ENCODE results near the gene SHD.

The SHD gene

GRCh38 chr19:4256563-4256962, 22.5 kb upstream of the SHD start:
- peak in 1 of 2 experiments; percentile 20 for DNase-seq (ENCODE audit: low read depth in 1 of 2, low spot score in 1 of 2)
- Histone ChIP-seq H3K4me3 (replicated peaks; ENCODE audit: insufficient read depth, low read length) (no peak overlapping the region), H3K27me3 (ENCODE audit: insufficient read depth, poor library complexity, severe bottlenecking) (no peaks in the 10 kb centered on the region), H3K27ac (replicated peaks) (no peak overlapping the region)
- TF ChIP-seq POLR2AphosphoS5 (IDR thresholded peaks at IDR 0.05; ENCODE audit: low read depth), result no peak
- no peak for TF ChIP-seq GABPA (IDR thresholded peaks at IDR 0.05; ENCODE audit: low read depth)
- TF ChIP-seq, protein P1, sequence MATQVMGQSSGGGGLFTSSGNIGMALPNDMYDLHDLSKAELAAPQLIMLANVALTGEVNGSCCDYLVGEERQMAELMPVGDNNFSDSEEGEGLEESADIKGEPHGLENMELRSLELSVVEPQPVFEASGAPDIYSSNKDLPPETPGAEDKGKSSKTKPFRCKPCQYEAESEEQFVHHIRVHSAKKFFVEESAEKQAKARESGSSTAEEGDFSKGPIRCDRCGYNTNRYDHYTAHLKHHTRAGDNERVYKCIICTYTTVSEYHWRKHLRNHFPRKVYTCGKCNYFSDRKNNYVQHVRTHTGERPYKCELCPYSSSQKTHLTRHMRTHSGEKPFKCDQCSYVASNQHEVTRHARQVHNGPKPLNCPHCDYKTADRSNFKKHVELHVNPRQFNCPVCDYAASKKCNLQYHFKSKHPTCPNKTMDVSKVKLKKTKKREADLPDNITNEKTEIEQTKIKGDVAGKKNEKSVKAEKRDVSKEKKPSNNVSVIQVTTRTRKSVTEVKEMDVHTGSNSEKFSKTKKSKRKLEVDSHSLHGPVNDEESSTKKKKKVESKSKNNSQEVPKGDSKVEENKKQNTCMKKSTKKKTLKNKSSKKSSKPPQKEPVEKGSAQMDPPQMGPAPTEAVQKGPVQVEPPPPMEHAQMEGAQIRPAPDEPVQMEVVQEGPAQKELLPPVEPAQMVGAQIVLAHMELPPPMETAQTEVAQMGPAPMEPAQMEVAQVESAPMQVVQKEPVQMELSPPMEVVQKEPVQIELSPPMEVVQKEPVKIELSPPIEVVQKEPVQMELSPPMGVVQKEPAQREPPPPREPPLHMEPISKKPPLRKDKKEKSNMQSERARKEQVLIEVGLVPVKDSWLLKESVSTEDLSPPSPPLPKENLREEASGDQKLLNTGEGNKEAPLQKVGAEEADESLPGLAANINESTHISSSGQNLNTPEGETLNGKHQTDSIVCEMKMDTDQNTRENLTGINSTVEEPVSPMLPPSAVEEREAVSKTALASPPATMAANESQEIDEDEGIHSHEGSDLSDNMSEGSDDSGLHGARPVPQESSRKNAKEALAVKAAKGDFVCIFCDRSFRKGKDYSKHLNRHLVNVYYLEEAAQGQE (IDR thresholded peaks at IDR 0.05; ENCODE audit: insufficient replicate concordance, low read depth), result no peak
- TF ChIP-seq, protein P2, sequence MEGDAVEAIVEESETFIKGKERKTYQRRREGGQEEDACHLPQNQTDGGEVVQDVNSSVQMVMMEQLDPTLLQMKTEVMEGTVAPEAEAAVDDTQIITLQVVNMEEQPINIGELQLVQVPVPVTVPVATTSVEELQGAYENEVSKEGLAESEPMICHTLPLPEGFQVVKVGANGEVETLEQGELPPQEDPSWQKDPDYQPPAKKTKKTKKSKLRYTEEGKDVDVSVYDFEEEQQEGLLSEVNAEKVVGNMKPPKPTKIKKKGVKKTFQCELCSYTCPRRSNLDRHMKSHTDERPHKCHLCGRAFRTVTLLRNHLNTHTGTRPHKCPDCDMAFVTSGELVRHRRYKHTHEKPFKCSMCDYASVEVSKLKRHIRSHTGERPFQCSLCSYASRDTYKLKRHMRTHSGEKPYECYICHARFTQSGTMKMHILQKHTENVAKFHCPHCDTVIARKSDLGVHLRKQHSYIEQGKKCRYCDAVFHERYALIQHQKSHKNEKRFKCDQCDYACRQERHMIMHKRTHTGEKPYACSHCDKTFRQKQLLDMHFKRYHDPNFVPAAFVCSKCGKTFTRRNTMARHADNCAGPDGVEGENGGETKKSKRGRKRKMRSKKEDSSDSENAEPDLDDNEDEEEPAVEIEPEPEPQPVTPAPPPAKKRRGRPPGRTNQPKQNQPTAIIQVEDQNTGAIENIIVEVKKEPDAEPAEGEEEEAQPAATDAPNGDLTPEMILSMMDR (IDR thresholded peaks at IDR 0.05; ENCODE audit: insufficient read depth, low read length), result peak; percentile 14
- no peak for TF ChIP-seq SPI1 (IDR thresholded peaks at IDR 0.05; ENCODE audit: borderline replicate concordance, low read depth)

DNA sequence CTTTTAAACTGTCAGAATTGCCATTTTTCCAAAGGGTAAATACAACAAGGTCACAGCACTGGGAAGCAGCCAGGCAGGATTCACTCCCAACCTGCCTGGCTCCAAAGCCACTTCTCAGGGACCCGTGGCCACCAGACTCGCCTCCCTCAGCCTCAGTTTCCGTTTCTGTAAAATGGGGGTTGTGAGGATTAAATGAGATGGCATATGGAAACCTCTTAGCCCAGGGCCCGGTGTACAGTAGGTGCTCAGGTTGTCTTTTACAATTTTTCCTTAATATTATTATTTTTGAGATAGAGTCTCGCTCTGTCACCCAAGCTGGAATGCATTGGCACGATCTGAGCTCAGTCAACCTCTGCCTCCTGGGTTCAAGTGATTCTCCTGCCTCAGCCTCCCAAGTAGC, 22.0 kb upstream of the SHD start:
- DNase-seq (ENCODE audit: low read depth in 1 of 2, low spot score in 1 of 2), result no peak
- Histone ChIP-seq H3K4me3 (replicated peaks; ENCODE audit: insufficient read depth, low read length) (no peak overlapping the region), H3K27me3 (ENCODE audit: insufficient read depth, poor library complexity, severe bottlenecking) (no peaks in the 10 kb centered on the region), H3K27ac (replicated peaks) (no peak overlapping the region)
- TF ChIP-seq POLR2AphosphoS5 (IDR thresholded peaks at IDR 0.05; ENCODE audit: low read depth) (no peak), SPI1 (IDR thresholded peaks at IDR 0.05; ENCODE audit: borderline replicate concordance, low read depth) (no peak), GABPA (IDR thresholded peaks at IDR 0.05; ENCODE audit: low read depth) (no peak)
- TF ChIP-seq, protein P1 (IDR thresholded peaks at IDR 0.05; ENCODE audit: insufficient replicate concordance, low read depth), result no peak
- TF ChIP-seq, protein P2 (IDR thresholded peaks at IDR 0.05; ENCODE audit: insufficient read depth, low read length), result no peak

DNA sequence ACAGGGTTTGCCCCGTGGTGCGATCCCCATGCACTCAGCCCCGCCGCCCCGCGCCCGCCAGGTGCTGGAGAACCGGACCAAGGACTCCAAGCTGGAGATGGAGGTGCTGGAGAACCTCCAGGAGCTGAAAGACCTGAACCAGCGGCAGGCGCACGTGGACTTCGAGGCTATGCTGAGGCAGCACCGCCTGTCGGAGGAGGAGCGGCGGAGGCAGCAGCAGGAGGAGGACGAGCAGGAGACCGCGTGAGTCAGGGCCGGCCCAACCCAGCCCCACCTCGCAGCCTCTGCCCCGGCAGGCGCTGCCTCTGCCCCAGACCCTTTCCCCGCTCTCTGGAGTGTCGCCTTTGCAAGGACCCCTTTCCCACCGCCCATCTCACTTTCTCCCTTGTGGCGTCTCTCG, 20.9 kb upstream of the SHD start:
- DNase-seq (ENCODE audit: low read depth in 1 of 2, low spot score in 1 of 2), result no peak
- H3K4me3 ChIP-seq (replicated peaks; ENCODE audit: insufficient read depth, low read length), result no peak overlapping the region
- no peak overlapping the region for H3K27ac ChIP-seq (replicated peaks)
- TF ChIP-seq GABPA (IDR thresholded peaks at IDR 0.05; ENCODE audit: low read depth) (no peak), SPI1 (IDR thresholded peaks at IDR 0.05; ENCODE audit: borderline replicate concordance, low read depth) (no peak), POLR2AphosphoS5 (IDR thresholded peaks at IDR 0.05; ENCODE audit: low read depth) (no peak)
- TF ChIP-seq, protein P1 (IDR thresholded peaks at IDR 0.05; ENCODE audit: insufficient replicate concordance, low read depth), result no peak
- TF ChIP-seq, protein P2 (IDR thresholded peaks at IDR 0.05; ENCODE audit: insufficient read depth, low read length), result no peak
- H3K27me3 ChIP-seq (ENCODE audit: insufficient read depth, poor library complexity, severe bottlenecking), result no peaks in the 10 kb centered on the region

All from HL-60 (cell line).